BJ (cell line): ENCODE data around the gene FRMD5. TPM values are rescaled to one million over a fixed set of nuclear protein-coding genes. Genes with fewer than 3 reads are reported as not detected.
A peak's percentile ranks its signal among the peaks of the same experiment; 100 is the strongest.

ENCODE experiments used
- CTCF ChIA-PET: fragments of 350-600 bp; formaldehyde crosslinking; extraction: SDS; loops from one replicate; lab custom pipeline; 2021; ENCODE audit warnings: antibody characterized with exemption, inconsistent platforms; lab: Yijun Ruan, JAX
- POLR2A ChIA-PET: fragments of 300-600 bp; sonication (Branson Sonifier 250); formaldehyde crosslinking; extraction: SDS; loops from one replicate; lab custom pipeline; 2021; ENCODE audit warnings: antibody characterized with exemption; lab: Charles Lee
- DNase-seq: peaks from one replicate; pipeline ENCODE4 v3.0.0-alpha.2; 2011; ENCODE audit warnings: low read depth
- H3K27me3 ChIP-seq: 2 replicates; pipeline ENCODE4 v1.6.0; 2011; ENCODE audit warnings: low read length; ENCODE audit not compliant: control insufficient read depth, insufficient read depth
- H3K36me3 ChIP-seq: 2 replicates; pipeline ENCODE4 v1.5.1; 2011; ENCODE audit warnings: low read length; ENCODE audit not compliant: control insufficient read depth, insufficient read depth
- H3K4me3 ChIP-seq: 2 replicates; pipeline ENCODE4 v1.5.1; 2011; ENCODE audit warnings: low read depth, mild to moderate bottlenecking, control low read depth, low read length
- CTCF ChIP-seq: IDR thresholded peaks from 2 replicates; pipeline ENCODE4 v1.5.1; 2011; ENCODE audit warnings: low read depth, mild to moderate bottlenecking, control low read depth, inconsistent platforms, low read length, moderate library complexity; ENCODE audit not compliant: insufficient read depth
- polyA plus RNA-seq: library from polyadenylated mRNA; depleted of rRNA; stranded (reverse); fragments of >200 nt; gene quantifications from 2 replicates; pipeline ENCODE4 v1.2.3, GENCODE V29; 2011

Gene FRMD5
- polyA plus RNA-seq, 1 experiment: 0.96 TPM

GRCh38 chr15:44158111-44158510, 37.0 kb downstream of the FRMD5 start:
- POLR2A ChIA-PET: no interaction called here
- Histone ChIP-seq H3K4me3 (no peak overlapping the region), H3K27me3 (no peaks in the 10 kb centered on the region), H3K36me3 (no peaks in the 10 kb centered on the region)
- CTCF ChIA-PET: no interaction called here
- no peak for DNase-seq
- TF ChIP-seq CTCF: no peak

GRCh38 chr15:44157679-44158078, 37.4 kb downstream of the FRMD5 start:
- H3K36me3 ChIP-seq: no peaks in the 10 kb centered on the region
- ChIA-PET CTCF (no interaction called here), POLR2A (no interaction called here)
- no peaks in the 10 kb centered on the region for H3K27me3 ChIP-seq
- no peak for TF ChIP-seq CTCF
- DNase-seq: peak; percentile 78
- no peak overlapping the region for H3K4me3 ChIP-seq

DNA sequence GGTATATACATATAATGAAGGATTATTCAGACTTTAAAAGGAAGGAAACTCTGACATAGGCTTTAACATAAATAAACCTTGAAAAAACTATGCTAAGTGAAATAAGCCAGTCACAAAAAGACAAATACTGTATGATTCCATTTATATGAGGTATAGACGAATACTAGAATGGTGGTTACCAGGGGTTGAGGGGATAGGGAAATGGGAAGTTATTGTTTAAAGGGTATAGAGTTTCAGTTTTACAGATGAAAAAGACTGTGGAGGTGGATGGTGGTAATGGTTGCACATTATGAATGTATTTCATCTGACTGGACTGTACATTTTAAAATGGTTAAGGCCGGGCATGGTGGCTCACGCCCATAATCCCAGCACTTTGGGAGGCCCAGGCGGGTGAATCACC, 41.7 kb downstream of the FRMD5 start:
- H3K36me3 ChIP-seq: no peaks in the 10 kb centered on the region
- no peaks in the 10 kb centered on the region for H3K27me3 ChIP-seq
- no peak overlapping the region for H3K4me3 ChIP-seq
- TF ChIP-seq CTCF: no peak
- no peak for DNase-seq
- ChIA-PET POLR2A (no interaction called here), CTCF (no interaction called here)

GRCh38 chr15:44149224-44149623, 45.8 kb downstream of the FRMD5 start:
- CTCF ChIA-PET: no interaction called here
- H3K36me3 ChIP-seq: no peaks in the 10 kb centered on the region
- no peak for DNase-seq
- no peak for TF ChIP-seq CTCF
- POLR2A ChIA-PET: no interaction called here
- H3K4me3 ChIP-seq: no peak overlapping the region
- no peaks in the 10 kb centered on the region for H3K27me3 ChIP-seq

- no peak for DNase-seq
- no peaks in the 10 kb centered on the region for H3K27me3 ChIP-seq
- no peak overlapping the region for H3K4me3 ChIP-seq
- TF ChIP-seq CTCF: no peak
- ChIA-PET CTCF (interaction anchor here (2.0 kb wide), 1 partner anchor 11 kb away, joined by 4 read pairs; no protein-coding TSS in a partner anchor), POLR2A (no interaction called here)
- no peaks in the 10 kb centered on the region for H3K36me3 ChIP-seq
Measured at GRCh38 chr15:44148580-44148979, 46.5 kb downstream of the FRMD5 start.
